ENCODE results near the gene GPATCH4. TPM values are rescaled to one million over a fixed set of nuclear protein-coding genes. Genes with fewer than 3 reads are reported as not detected.

GPATCH4 gene
- total RNA-seq, 1 donor, result 24.2 TPM

DNA sequence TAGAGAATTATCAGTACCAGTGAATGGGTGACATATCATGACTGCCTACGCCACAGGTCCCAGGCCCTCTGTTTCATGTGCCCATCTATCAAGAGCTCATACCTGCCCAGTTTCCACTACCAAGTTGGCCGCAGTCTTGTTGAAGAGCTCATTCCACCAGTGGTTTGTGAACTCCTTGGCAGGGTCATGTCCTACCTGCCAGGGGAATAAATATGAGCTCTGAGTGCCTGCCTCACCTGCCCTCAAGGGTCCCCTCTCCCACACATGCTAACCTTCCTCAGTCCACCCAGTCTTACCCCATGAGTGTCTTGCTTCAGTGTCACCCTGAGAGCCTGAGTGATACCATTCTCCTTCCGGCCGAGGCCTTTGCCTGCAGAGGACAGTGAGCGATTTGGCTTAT lies 3.2 kb downstream of the GPATCH4 start:
- no peak overlapping the region for H3K4me3 ChIP-seq (ENCODE audit: low read depth, low read length)
- DNase-seq (ENCODE audit: low read depth), result no peak
- TF ChIP-seq, protein P1, sequence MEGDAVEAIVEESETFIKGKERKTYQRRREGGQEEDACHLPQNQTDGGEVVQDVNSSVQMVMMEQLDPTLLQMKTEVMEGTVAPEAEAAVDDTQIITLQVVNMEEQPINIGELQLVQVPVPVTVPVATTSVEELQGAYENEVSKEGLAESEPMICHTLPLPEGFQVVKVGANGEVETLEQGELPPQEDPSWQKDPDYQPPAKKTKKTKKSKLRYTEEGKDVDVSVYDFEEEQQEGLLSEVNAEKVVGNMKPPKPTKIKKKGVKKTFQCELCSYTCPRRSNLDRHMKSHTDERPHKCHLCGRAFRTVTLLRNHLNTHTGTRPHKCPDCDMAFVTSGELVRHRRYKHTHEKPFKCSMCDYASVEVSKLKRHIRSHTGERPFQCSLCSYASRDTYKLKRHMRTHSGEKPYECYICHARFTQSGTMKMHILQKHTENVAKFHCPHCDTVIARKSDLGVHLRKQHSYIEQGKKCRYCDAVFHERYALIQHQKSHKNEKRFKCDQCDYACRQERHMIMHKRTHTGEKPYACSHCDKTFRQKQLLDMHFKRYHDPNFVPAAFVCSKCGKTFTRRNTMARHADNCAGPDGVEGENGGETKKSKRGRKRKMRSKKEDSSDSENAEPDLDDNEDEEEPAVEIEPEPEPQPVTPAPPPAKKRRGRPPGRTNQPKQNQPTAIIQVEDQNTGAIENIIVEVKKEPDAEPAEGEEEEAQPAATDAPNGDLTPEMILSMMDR (IDR thresholded peaks at IDR 0.05; ENCODE audit: insufficient read depth, low read depth, low read length), result no peak

DNA sequence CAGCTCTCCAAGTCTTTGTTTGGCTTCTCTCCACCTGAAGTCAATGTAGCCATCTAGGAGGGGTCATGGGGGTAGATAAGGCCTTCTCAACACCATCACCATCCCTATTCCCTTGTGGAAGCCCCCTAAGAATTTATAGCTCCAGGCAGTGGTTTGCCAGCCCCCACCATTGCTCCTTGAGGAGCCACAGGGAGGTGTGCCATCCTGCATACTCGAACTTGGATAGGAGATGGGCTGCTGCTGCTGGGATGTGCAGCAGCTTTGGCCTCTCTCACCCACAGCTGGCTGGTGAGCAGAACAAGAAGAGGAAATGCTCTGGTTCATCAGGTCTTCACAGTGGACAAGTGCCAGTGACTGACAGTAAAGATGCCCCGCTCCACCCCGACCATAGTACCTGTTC lies 4.9 kb downstream of the GPATCH4 start:
- TF ChIP-seq, protein P1 (IDR thresholded peaks at IDR 0.05; ENCODE audit: insufficient read depth, low read depth, low read length), result no peak
- no peak overlapping the region for H3K4me3 ChIP-seq (ENCODE audit: low read depth, low read length)
- DNase-seq (ENCODE audit: low read depth), result no peak

DNA sequence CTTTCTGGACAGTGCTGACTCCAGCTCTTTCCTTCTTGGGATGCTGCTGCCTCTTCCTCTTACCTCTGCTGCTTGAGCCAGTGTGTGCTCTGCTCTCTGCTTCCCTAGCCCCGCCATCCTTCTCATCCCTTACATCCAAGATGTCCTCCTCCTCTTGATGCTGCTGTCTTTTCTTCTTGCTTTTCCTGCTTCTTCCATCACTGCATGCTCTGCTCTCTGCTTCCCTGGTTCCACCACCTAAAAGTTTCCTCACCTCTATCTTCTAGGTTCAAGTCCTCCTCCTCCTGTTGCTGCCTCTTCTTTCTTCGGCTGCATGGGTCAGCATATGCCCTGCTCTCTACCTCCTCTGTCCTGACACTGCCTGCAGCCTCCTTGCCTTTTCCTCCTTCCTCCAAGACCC lies 6.3 kb downstream of the GPATCH4 start:
- no peak for DNase-seq (ENCODE audit: low read depth)
- no peak overlapping the region for H3K4me3 ChIP-seq (ENCODE audit: low read depth, low read length)
- TF ChIP-seq, protein P1 (IDR thresholded peaks at IDR 0.05; ENCODE audit: insufficient read depth, low read depth, low read length), result no peak

DNA sequence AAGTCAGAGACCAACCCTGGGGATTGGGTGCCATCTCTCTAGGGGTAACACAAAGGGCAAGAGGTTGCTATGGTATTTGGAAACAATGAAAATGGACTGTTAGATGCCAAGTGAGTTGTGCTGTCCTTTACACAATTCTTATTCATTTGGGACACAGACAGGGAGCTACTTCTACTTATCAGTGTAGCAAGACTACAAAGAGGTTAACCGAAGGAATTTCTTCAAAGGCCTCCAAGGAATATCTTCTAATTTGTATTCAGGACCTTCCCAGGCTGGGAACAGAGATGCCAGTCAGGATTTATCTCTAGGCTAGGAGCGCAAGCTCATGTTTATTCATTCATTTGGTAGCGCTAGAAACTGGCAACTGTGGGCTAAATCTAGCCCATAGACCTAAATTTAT lies 7.1 kb downstream of the GPATCH4 start:
- TF ChIP-seq, protein P1 (IDR thresholded peaks at IDR 0.05; ENCODE audit: insufficient read depth, low read depth, low read length), result no peak
- no peak for DNase-seq (ENCODE audit: low read depth)
- H3K4me3 ChIP-seq (ENCODE audit: low read depth, low read length), result no peak overlapping the region

DNA sequence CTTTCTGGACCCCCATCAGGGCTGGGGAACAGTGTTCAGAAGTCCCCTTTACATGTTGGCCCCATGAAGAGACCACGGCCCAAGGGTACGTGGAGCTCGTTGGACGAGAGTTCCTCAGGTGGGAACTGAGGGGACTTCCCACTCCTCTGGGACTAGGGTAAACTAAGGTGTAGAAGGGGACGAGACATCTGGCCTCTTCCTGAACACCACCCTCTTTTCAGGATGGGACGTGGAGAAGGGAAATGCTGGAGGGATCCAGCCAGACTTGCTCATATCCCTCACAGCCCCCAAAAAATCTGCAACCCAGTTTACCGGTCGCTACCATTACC lies 7.7 kb downstream of the GPATCH4 start:
- H3K4me3 ChIP-seq (ENCODE audit: low read depth, low read length), result no peak overlapping the region

DNA sequence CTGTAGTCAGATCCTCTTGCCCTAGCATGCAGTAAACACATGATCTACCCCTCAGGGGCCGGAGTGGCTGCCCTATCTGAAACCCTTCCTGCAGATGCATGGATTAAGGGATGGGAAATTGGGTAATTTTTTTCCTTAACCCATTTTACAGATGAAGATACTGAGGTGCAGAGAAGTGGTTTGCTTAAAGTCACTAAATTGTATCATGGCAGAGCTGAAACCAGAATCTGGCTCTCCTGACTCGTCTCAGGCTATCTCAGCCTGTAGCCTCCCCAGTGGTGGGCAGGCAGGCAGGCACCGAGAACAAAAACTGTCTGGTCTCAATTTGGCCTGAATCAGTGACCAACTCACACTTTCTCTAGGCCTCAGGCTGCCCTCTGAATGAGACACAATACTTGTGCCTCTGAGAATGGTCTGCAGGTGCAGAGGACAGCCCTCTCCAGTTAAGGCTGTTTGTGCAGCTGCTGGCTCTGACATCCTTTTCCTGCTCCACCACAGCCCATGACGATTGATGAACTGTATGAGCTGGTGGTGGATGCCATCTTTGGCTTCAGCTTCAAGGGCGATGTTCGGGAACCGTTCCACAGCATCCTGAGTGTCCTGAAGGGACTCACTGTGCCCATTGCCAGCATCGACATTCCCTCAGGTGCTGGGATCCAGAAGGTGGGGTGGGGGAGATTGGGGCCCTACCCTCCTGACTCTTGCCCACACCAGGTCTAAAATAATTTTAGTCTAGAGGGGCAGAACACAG lies 8.2 kb downstream of the GPATCH4 start:
- TF ChIP-seq, protein P1 (IDR thresholded peaks at IDR 0.05; ENCODE audit: insufficient read depth, low read depth, low read length), result no peak
- DNase-seq (ENCODE audit: low read depth), result no peak
- H3K4me3 ChIP-seq (ENCODE audit: low read depth, low read length), result no peak overlapping the region

More for the DNA sequence above, 7.7 kb downstream of the GPATCH4 start:
- no peak for DNase-seq (ENCODE audit: low read depth)
- TF ChIP-seq, protein P1 (IDR thresholded peaks at IDR 0.05; ENCODE audit: insufficient read depth, low read depth, low read length), result no peak

Measured in fibroblast of villous mesenchyme (primary cell).